ENCODE measurements around the gene LCE7A.

Gene LCE7A, protein sequence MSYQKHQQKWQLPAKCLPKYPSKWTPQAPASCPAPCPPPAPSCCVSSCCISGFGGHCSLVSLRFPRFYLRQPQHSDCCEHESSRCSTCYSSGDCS

DNA sequence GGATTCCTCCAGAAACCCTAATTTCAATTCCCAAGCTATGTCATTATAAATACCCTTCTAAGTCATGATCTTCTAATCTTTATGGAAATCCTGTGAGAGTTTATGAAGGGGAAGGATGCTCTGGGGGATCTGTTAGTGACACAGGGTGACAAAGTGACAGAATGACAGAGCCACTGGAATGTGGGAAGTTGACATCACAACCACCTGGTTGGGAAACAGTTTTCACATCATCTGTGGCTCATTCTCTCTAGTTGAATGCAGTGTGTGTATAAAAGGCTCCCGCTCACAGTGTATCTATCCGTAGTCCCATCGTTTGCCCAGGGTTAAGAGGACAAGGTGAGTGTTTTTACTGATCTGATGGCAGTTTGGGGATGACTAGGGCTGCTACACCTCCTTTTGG, at the start of gene LCE7A:
LCE7A (plus strand) TSS at position 301 of the 400 bp plus-strand sequence. CDS start 702 bp downstream, outside the sequence.
- no peak for DNase-seq

DNA sequence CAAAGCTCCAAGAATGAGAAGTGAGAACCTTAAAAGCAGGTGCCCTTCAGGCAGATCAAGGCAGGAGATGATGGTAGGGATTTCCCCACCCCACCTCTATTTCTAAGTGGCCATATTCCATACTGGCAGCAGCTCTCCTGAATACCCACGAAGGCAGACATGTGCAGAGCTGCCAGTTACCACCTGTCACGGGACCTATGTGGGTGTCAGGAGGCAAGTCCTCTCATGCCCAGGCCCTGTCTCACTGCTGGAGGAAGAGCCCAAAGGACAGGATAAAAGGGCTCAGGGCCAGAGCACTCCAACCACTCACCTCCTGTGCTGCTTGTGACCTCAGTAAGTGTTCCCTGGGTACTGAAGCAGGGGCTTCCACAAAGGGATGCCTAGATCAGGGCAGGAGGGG, 48.7 kb upstream of the LCE7A start:
- DNase-seq: no peak

- DNase-seq: no peak
Observed at GRCh38 chr1:152811671-152812070, 48.1 kb upstream of the LCE7A start, which contains the start of gene LCE1B. TSS of gene LCE1B (plus strand) at chr1:152811971. CDS start at chr1:152812447, 476 bp downstream.

DNA sequence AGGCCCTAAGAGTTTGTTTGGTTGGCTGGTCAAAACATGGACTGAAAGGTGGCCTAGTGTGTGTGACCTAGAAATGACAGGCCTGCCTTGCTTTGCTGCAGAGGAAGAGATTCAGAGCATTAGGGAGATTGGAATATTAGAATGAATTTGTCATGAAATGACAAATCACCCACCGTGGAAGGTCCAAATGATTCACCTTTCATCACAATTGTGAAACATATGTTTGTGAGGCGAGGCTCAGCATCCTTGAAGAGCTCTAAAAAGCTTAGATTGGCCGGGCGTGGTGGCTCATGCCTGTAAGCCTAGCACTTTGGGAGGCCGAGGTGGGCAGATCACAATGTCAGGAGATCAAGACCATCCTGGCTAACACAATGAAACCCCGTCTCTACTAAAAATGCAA, 42.5 kb upstream of the LCE7A start:
- DNase-seq: no peak

- DNase-seq: no peak
Observed at GRCh38 chr1:152823294-152823693, 36.5 kb upstream of the LCE7A start.

GRCh38 chr1:152824964-152825363, 34.8 kb upstream of the LCE7A start:
- DNase-seq: no peak

DNA sequence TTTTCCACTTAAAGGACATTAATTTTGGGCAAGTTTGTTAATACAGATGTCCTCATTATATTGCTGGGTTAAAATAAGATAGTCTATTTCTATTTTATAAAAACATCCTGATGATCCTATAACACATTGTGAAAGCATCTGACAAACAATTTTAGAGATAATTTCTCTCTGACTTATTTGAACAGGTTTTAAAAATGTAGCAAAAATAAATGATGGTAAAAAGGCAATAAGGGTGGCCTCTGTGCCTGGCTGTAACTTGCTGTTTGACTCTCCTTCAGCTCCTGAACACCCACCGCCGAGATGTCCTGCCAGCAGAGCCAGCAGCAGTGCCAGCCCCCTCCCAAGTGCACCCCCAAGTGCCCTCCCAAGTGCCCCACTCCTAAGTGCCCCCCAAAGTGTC, 32.6 kb upstream of the LCE7A start, which contains the start of gene LCE1A:
LCE1A (plus strand) TSS at position 301 of the 400 bp plus-strand sequence; CDS start at position 301, 0 bp downstream.
- no peak for DNase-seq

- no peak for DNase-seq
Observed at GRCh38 chr1:152836870-152837269, 22.9 kb upstream of the LCE7A start.

DNA sequence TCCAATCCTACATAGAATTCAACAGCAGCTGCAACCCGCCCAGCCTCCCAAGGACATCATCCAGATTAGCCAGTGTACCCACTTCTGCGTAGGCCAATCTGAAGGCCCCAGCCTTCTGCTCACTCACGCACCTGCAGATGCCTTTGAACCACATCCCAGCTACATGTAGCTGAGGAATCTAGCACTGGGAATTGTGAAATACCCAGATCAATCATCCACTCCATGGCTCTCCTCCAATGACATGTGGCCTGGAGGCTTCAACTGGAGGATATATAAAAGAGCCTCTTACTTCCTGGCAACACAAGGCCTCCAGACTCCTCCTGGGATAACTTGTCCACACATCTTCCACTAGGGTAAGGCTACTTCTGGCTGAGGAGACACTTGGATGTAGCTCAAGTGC, 17.2 kb upstream of the LCE7A start, which contains the start of gene LCE6A:
LCE6A (plus strand) TSS at position 301 of the 400 bp plus-strand sequence. CDS start 665 bp downstream, outside the sequence.
- DNase-seq: no peak

GRCh38 chr1:152855661-152856060, 4.1 kb upstream of the LCE7A start:
- DNase-seq: no peak

DNA sequence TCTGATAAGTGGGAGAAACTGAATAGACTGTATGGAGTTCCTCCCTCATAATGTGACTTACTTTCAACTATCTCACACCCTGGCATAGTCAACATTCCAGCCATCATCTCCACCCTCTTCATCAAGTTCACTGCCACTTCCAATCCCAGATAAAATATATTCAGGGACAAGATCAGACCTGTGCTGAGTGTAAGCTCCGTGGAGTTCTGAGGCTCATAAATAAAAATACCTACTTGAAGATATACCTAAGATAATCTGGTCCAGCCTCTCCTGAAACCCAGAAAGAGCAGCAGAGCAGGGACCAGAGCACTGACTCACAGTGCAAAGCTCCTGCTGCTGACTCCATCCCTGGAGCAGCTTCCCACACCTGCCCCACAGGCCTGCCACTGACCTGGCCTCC, 1.7 kb upstream of the LCE7A start:
- DNase-seq: no peak

DNA sequence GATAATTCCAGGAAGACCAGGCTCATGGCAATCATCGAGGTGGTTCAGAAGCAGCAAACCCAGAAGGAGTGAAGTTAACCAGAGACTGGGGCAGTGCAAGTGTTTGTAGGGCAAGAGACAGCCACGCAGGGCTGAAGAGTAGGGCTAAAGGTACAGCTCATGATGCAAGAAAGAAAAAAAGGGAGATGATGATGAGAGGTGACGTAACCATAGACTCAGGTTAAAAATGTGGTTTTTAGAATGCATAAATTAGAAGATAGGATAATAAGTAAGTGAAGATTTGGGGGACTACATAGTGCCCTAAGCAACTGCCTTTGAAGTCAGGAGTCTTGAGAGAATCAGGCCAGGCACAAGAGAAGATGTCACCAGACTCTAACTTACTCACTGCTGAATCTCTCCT, 333 bp downstream of the LCE7A start:
- DNase-seq: no peak

GRCh38 chr1:152861374-152861773, 1.6 kb downstream of the LCE7A start:
- DNase-seq: no peak

DNA sequence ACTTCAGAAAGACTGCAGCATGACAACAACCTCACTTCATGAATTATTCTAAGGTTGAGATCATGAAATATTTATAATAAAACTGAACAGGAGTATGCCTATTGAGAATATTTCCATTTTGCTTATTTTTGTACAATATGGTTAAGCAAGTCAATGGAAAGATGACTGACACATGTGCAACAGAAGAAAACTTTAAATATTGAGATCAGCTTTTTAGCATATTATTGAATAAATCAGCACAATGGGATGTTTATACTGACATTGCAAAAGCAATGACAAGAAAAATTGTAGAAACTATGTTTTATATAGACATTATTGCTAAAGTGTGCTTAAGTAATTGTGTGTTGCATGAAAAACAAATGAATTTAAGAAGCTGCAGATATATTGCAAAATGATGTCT, 4.6 kb downstream of the LCE7A start:
- DNase-seq: no peak

- no peak for DNase-seq
Observed at GRCh38 chr1:152866321-152866720, 6.5 kb downstream of the LCE7A start.

- DNase-seq: peak; percentile 79
Observed at GRCh38 chr1:152869808-152870419, 10.1 kb downstream of the LCE7A start.

GRCh38 chr1:152870831-152871730, 11.3 kb downstream of the LCE7A start:
- peak; percentile 18 for DNase-seq

DNA sequence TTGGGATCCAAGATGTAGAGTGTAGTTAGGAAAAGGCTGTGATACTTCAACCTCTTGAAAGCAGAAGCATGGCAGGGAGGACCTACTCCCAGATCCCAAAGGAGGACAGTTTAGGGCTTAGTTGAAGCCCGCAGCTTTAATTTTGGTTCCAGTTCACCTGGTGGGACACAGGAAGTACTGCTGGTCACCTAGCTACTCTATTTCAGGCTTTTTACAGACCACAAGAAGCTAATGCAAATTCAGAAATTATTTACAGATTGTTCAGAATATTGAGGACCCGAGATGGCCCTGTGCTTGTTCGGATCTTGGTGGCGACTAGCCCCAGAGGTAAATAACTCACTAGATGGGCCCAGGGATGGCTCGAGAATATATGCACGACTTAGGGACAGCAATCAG, 11.9 kb downstream of the LCE7A start:
- no peak for DNase-seq

DNA sequence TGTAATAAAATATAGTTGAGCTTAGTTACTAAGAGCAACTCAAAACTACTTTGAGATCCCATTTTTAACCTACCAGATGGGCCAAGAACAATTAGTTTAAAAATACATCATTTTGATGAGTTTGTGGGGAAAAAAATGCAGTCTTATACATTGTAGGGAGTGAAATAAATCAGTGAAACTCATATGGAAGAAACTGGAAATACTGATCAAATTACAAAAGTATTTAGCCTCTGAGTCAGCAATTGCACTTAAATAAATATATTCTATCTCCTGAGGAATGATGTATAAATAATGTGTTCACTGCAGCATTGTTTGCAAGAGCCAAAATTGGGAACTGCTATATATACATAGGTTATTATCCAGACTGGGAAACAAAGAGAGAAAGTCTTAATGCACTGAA, 13.7 kb downstream of the LCE7A start:
- no peak for DNase-seq

- DNase-seq: no peak
Observed at GRCh38 chr1:152876827-152877226, 17.0 kb downstream of the LCE7A start.

- no peak for DNase-seq
Observed at GRCh38 chr1:152878042-152878441, 18.2 kb downstream of the LCE7A start, which contains the start of gene SMCP. TSS of gene SMCP (plus strand) at chr1:152878322. CDS start at chr1:152884423, 6,101 bp downstream.

GRCh38 chr1:152879559-152880198, 19.9 kb downstream of the LCE7A start:
- no peak for DNase-seq

GRCh38 chr1:152880316-152880715, 20.5 kb downstream of the LCE7A start:
- no peak for DNase-seq

Measured in DMS79 treated with DMSO at 0.1 percent for 48 hours (cell line).